ENCODE measurements around the gene AZU1. TPM values are rescaled to one million over a fixed set of nuclear protein-coding genes. Genes with fewer than 3 reads are reported as not detected.

AZU1 gene
- total and polyA plus RNA-seq, 8 donors: 0.53 to 1.5 (median 0.77) TPM; not detected in 4

- Histone ChIP-seq H3K4me1 (peaks cover 17 to 33% (median 22%) of the 10 kb centered on the region in 4 donors), H3K27ac (peak overlapping the region; percentile 55 to 77 (median 73)), H3K36me3 (no peaks in the 10 kb centered on the region), H3K4me3 (peak overlapping the region; percentile 12 to 32 (median 24)), H3K27me3 (peaks cover 0 to 25% (median 0%) of the 10 kb centered on the region in 3 donors), H3K9me3 (no peaks in the 10 kb centered on the region)
- 20 to 34% (median 22%) methylated on average over 24 to 29 of the region's 29 CpGs for WGBS, 5 donors
- peak; percentile 53 to 76 for DNase-seq
- intact Hi-C loops (cut with DNase I; ENCODE audit: low total_unique reads): no loop called here
- TF ChIP-seq POLR2AphosphoS5 (IDR thresholded peaks at IDR 0.05) (no peak), POLR2A (IDR thresholded peaks at IDR 0.05) (no peak), EP300 (IDR thresholded peaks at IDR 0.05) (no peak), CTCF (IDR thresholded peaks at IDR 0.05) (no peak)
Observed at GRCh38 chr19:782185-782877, 45.3 kb upstream of the AZU1 start.

- H3K4me3 ChIP-seq: peak overlapping the region; percentile 12 to 32 (median 24)
- WGBS, 5 donors: 28 to 47% (median 43%) methylated on average over 30 of the region's 30 CpGs
- TF ChIP-seq POLR2AphosphoS5 (IDR thresholded peaks at IDR 0.05) (no peak), POLR2A (IDR thresholded peaks at IDR 0.05) (no peak)
- no peaks in the 10 kb centered on the region for H3K9me3 ChIP-seq
- H3K27me3 ChIP-seq: peaks cover 0 to 25% (median 0%) of the 10 kb centered on the region in 3 donors
- peaks cover 17 to 33% (median 22%) of the 10 kb centered on the region in 4 donors for H3K4me1 ChIP-seq
- DNase-seq: no peak
- no peaks in the 10 kb centered on the region for H3K36me3 ChIP-seq
- H3K27ac ChIP-seq: peak overlapping the region; percentile 53 to 77 (median 73)
- intact Hi-C loops (cut with DNase I; ENCODE audit: low total_unique reads): no loop called here
Observed at GRCh38 chr19:782878-783668, 44.6 kb upstream of the AZU1 start.

- intact Hi-C loops (cut with DNase I; ENCODE audit: low total_unique reads): no loop called here
Observed at GRCh38 chr19:784541-784940, 43.1 kb upstream of the AZU1 start.

GRCh38 chr19:787536-787935, 40.1 kb upstream of the AZU1 start:
- WGBS, 5 donors: 84 to 94% (median 91%) methylated on average over 6 to 16 of the region's 16 CpGs
- H3K4me3 ChIP-seq: no peak overlapping the region
- H3K27me3 ChIP-seq: no peaks in the 10 kb centered on the region
- no peaks in the 10 kb centered on the region for H3K9me3 ChIP-seq
- TF ChIP-seq CTCF (IDR thresholded peaks at IDR 0.05) (no peak), EP300 (IDR thresholded peaks at IDR 0.05) (no peak), POLR2A (IDR thresholded peaks at IDR 0.05) (no peak), POLR2AphosphoS5 (IDR thresholded peaks at IDR 0.05) (no peak)
- intact Hi-C loops (cut with DNase I; ENCODE audit: low total_unique reads): no loop called here
- H3K4me1 ChIP-seq: peaks cover 11 to 40% (median 20%) of the 10 kb centered on the region in 4 donors
- no peak for DNase-seq
- H3K27ac ChIP-seq: no peak overlapping the region
- H3K36me3 ChIP-seq: no peaks in the 10 kb centered on the region

More at GRCh38 chr19:784541-784940, 43.1 kb upstream of the AZU1 start:
- Histone ChIP-seq H3K9me3 (no peaks in the 10 kb centered on the region), H3K4me1 (peaks cover 19 to 45% (median 27%) of the 10 kb centered on the region in 4 donors), H3K27me3 (peaks cover 0 to 18% (median 0%) of the 10 kb centered on the region in 3 donors), H3K4me3 (no peak overlapping the region), H3K27ac (peak overlapping the region in 1 of 5 donors; percentile 4), H3K36me3 (no peaks in the 10 kb centered on the region)
- 42 to 69% (median 64%) methylated on average over 13 of the region's 13 CpGs for WGBS, 5 donors
- no peak for DNase-seq
- TF ChIP-seq CTCF (IDR thresholded peaks at IDR 0.05) (no peak), EP300 (IDR thresholded peaks at IDR 0.05) (no peak), POLR2AphosphoS5 (IDR thresholded peaks at IDR 0.05) (no peak), POLR2A (IDR thresholded peaks at IDR 0.05) (no peak)

Data from stomach (tissue), 9 donors.